Melanocyte of skin (primary cell): ENCODE results near the gene CYP4F11. TPM values are rescaled to one million over a fixed set of nuclear protein-coding genes. Genes with fewer than 3 reads are reported as not detected.

ENCODE experiments used
- small RNA-seq, 2 donors: library from RNA; depleted of rRNA; stranded (forward); fragments of <200 nt; gene quantifications; one replicate each; pipeline ENCODE3, GENCODE V24; 2012
- total RNA-seq, 2 donors: library from RNA; depleted of rRNA; stranded (reverse); fragments of >200 nt; gene quantifications; 2 replicates each; pipeline ENCODE4 v1.2.3, GENCODE V29; 2012

CYP4F11 gene
- under 1 TPM in 1 of 2 donors, not detected in 1; under 0.01 TPM for total RNA-seq

GRCh38 chr19:15934332-15935078 is at the start of gene CYP4F11:
Gene CYP4F11, minus strand, starts transcription at chr19:15934529. Its CDS starts 121 bp downstream, at chr19:15934408.

GRCh38 chr19:15948223-15949058 is 14.1 kb upstream of the CYP4F11 start, which contains the start of gene OR10H4:
Gene OR10H4, plus strand, starts transcription at chr19:15949008. Its CDS starts 0 bp downstream, at chr19:15949008.

GRCh38 chr19:15897738-15898276 is 36.5 kb downstream of the CYP4F11 start, which contains the start of gene CYP4F2:
Gene CYP4F2, minus strand, starts transcription at chr19:15898074. Its CDS starts 463 bp downstream, at chr19:15897611.

Small RNA genes lying within 50 kb of the gene (small RNA-seq; reads per million reads assigned to genes)
- gene CYP4F36P: 0 reads per million in 2 donors

Other genes starting within 250 kb of the CYP4F11 start
- not detected for gene OR10H2, start 206.5 kb downstream of the CYP4F11 start, total RNA-seq
- not detected for gene OR10H3, start 196.5 kb downstream of the CYP4F11 start, total RNA-seq
- not detected for gene OR10H5, start 146.9 kb downstream of the CYP4F11 start, total RNA-seq
- gene OR10H1, start 118.9 kb downstream of the CYP4F11 start, total RNA-seq: not detected
- not detected for gene CYP4F2, start 36.5 kb downstream of the CYP4F11 start, total RNA-seq
- not detected for gene OR10H4, start 14.5 kb upstream of the CYP4F11 start, total RNA-seq
- gene TPM4, start 142.0 kb upstream of the CYP4F11 start, total RNA-seq: 100 to 1,000 TPM; 409 to 554 TPM
- gene RAB8A, start 177.4 kb upstream of the CYP4F11 start, total RNA-seq: 100 to 1,000 TPM in 1 of 2 donors, 10 to 100 TPM in 1; 89.5 to 143 TPM
- gene HSH2D, start 209.2 kb upstream of the CYP4F11 start, total RNA-seq: not detected
- gene CIB3, start 239.0 kb upstream of the CYP4F11 start, total RNA-seq: not detected